Tibial artery (tissue), 4 donors: ENCODE measurements around the gene ATP1A1.

Experiments used
- DNase-seq, 2 donors: peaks; one replicate each; pipeline ENCODE4 v3.0.0-alpha.2; 2019
- H3K27ac ChIP-seq, 2 donors: fragments of 200-600 bp; sonication (generic) in 1 of 2; 1 replicate in 1 of 2; 2 replicates in 1 of 2; pipeline ENCODE4 v1.5.1; 2018 to 2019; ENCODE audit warnings: mild to moderate bottlenecking in 1 of 2
- H3K27me3 ChIP-seq, 2 donors: fragments of 200-600 bp; sonication (generic) in 1 of 2; one replicate each; pipeline versions ENCODE4 v1.5.1 to v1.6.0; 2016 to 2019
- H3K36me3 ChIP-seq, 3 donors: fragments of 200-600 bp; sonication (generic) in 2 of 3; one replicate each; pipeline ENCODE4 v1.5.1; 2016 to 2019; ENCODE audit warnings: mild to moderate bottlenecking in 2 of 3
- H3K4me1 ChIP-seq, 4 donors: fragments of 200-600 bp; sonication (generic) in 2 of 4; 1 replicate in 3 of 4; 2 replicates in 1 of 4; pipeline ENCODE4 v1.5.1; 2016 to 2019
- H3K4me3 ChIP-seq, 2 donors: fragments of 200-600 bp; sonication (generic) in 1 of 2; 1 replicate in 1 of 2; 2 replicates in 1 of 2; pipeline ENCODE4 v1.5.1; 2018 to 2019; ENCODE audit warnings: mild to moderate bottlenecking in 2 of 2
- H3K9me3 ChIP-seq, 3 donors: fragments of 200-600 bp; sonication (generic) in 1 of 3; one replicate each; pipeline ENCODE4 v1.5.1; 2016 to 2019
- CTCF ChIP-seq, 2 experiments: fragments of 200-600 bp in 1 of 2; fragments of 450-650 bp in 1 of 2; IDR thresholded peaks; one replicate each; pipeline ENCODE4 v1.5.1; 2017 to 2019; ENCODE audit warnings: antibody characterized with exemption in 2 of 2, mild to moderate bottlenecking in 1 of 2, moderate library complexity in 1 of 2
- intact Hi-C: fragments of 100-400 bp; cut with DNase I; formaldehyde crosslinking; loops from one replicate; pipeline ENCODE4 v1.15.0; 2023; ENCODE audit warnings: low total_unique reads

The ATP1A1 gene

GRCh38 chr1:116415200-116415698 is 42.2 kb downstream of the ATP1A1 start:
- Histone ChIP-seq H3K27ac (no peak overlapping the region), H3K9me3 (no peaks in the 10 kb centered on the region), H3K4me1 (peaks cover 0 to 26% (median 14%) of the 10 kb centered on the region in 4 donors), H3K27me3 (no peaks in the 10 kb centered on the region), H3K4me3 (no peak overlapping the region), H3K36me3 (peaks cover 0 to 3% (median 0%) of the 10 kb centered on the region in 3 donors)
- TF ChIP-seq CTCF (IDR thresholded peaks at IDR 0.05), result no peak
- intact Hi-C loops, result loop anchor here (10.0 kb wide), 1 partner anchor 50 kb away; no protein-coding TSS in a partner anchor
- DNase-seq, result no peak

- Histone ChIP-seq H3K9me3 (no peaks in the 10 kb centered on the region), H3K27ac (no peak overlapping the region), H3K4me1 (peaks cover 0 to 26% (median 14%) of the 10 kb centered on the region in 4 donors), H3K36me3 (no peaks in the 10 kb centered on the region), H3K27me3 (no peaks in the 10 kb centered on the region), H3K4me3 (no peak overlapping the region)
- intact Hi-C loops, result loop anchor here (10.0 kb wide), 1 partner anchor 51 kb away; no protein-coding TSS in a partner anchor
- DNase-seq, result no peak
- no peak for TF ChIP-seq CTCF (IDR thresholded peaks at IDR 0.05)
These were observed 42.9 kb downstream of the ATP1A1 start for GRCh38 chr1:116415699-116416533.

DNA sequence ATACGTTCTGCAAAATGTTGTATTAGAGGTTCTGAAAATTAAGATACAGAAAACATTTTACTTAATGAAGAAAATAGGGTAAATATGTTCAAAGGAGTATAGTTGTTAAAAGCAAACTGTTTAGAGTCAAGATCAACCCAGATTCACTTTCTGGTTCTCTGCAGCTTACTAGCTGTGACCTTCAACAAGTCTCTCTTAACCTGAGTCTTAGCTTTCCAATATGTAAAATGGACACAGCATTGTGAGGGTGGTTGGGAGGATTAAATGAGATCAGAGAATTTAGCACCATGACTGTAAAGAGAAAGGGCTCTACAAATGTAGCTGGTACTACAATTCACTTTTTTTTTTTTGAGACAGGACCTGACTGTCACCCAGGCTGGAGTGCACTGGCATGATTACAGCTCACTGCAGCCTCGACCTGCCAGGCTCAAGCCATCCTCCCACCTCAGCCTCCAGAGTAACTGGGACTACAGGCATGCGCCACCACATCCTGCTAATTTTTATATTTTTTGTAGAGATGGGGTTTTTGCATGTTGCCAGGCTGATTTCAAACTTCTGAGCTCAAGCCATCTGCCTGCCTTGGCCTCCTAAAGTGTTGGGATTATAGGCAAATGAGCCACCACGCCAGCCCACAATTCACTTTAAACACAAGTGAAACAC is 43.9 kb downstream of the ATP1A1 start:
- H3K27ac ChIP-seq, result no peak overlapping the region
- intact Hi-C loops, result loop anchor here (10.0 kb wide), 1 partner anchor 52 kb away; no protein-coding TSS in a partner anchor
- H3K4me1 ChIP-seq, result peaks cover 0 to 26% (median 14%) of the 10 kb centered on the region in 4 donors
- H3K27me3 ChIP-seq, result no peaks in the 10 kb centered on the region
- H3K36me3 ChIP-seq, result no peaks in the 10 kb centered on the region
- no peak overlapping the region for H3K4me3 ChIP-seq
- DNase-seq, result no peak
- no peaks in the 10 kb centered on the region for H3K9me3 ChIP-seq
- no peak for TF ChIP-seq CTCF (IDR thresholded peaks at IDR 0.05)

- Histone ChIP-seq H3K4me3 (peak overlapping the region; percentile 84 to 92), H3K27me3 (no peaks in the 10 kb centered on the region), H3K9me3 (no peaks in the 10 kb centered on the region), H3K36me3 (no peaks in the 10 kb centered on the region), H3K27ac (peak overlapping the region; percentile 64 to 82), H3K4me1 (peaks cover 0 to 26% (median 14%) of the 10 kb centered on the region in 4 donors)
- intact Hi-C loops, result loop anchor here (10.0 kb wide), 1 partner anchor 53 kb away; no protein-coding TSS in a partner anchor
- TF ChIP-seq CTCF (IDR thresholded peaks at IDR 0.05), result no peak
- DNase-seq, result no peak
These were observed 44.6 kb downstream of the ATP1A1 start for GRCh38 chr1:116417678-116418077.

DNA sequence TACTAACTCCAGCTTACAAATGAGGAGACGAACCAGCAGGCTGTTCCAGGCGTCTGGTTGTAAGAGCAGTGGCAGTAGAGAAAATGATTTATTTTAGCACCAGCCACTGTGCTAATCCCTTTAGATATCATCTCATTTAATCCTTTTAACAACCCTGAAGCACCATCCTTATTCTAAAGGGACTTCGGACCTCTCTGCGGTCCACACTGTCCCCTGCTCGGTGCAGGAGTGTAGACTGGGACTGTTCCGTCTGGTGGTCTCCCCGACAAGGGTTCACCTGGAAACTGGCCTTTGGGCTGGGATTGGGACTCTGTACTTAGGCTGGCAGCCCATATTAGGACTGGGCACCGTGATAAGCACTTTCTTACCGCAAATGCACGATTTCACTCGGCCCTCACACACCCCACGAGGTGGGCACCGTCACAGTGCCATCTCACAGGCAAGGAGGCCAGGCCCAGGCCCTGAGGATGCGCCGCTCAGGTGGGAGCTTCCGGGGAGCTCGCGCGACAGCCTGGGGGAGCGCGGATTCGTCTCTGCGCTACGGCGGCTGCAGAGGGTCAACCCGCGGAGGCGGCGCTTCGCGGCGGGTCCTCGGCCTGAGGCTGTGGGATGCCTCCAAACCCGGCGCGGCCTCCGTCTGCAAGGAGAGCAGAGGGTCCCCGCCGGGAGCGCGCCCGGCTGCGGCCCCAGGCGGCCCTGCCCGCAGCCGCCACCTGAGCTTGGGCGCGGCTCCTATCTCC is 45.2 kb downstream of the ATP1A1 start:
- Histone ChIP-seq H3K4me1 (peaks cover 0 to 26% (median 14%) of the 10 kb centered on the region in 4 donors), H3K27me3 (no peaks in the 10 kb centered on the region), H3K27ac (peak overlapping the region; percentile 64 to 82), H3K4me3 (peak overlapping the region; percentile 84 to 92), H3K9me3 (no peaks in the 10 kb centered on the region), H3K36me3 (no peaks in the 10 kb centered on the region)
- DNase-seq, result peak; percentile 71 to 87
- TF ChIP-seq CTCF (IDR thresholded peaks at IDR 0.05), result no peak
- intact Hi-C loops, result loop anchor here (10.0 kb wide), 1 partner anchor 53 kb away; no protein-coding TSS in a partner anchor
